Endothelial cell of umbilical vein (primary cell): ENCODE measurements around the gene HKDC1. TPM values are rescaled to one million over a fixed set of nuclear protein-coding genes. Genes with fewer than 3 reads are reported as not detected.

Source experiments
- BruUV-seq: library from RNA; stranded (reverse); fragments of 400-500 nt; replicated peaks from 2 replicates; lab custom pipeline; 2021; lab: Mats Ljungman, UMichigan
- CTCF ChIA-PET: fragments of 300-600, 350-600 bp; sonication (Branson Sonifier 250); formaldehyde crosslinking; loops from one replicate; lab custom pipeline; 2021; ENCODE audit warnings: antibody characterized with exemption, inconsistent platforms; lab: Charles Lee
- POLR2A ChIA-PET: fragments of 300-600, 350-600 bp; sonication (Branson Sonifier 250); formaldehyde crosslinking; loops from one replicate; lab custom pipeline; 2021; ENCODE audit warnings: antibody characterized with exemption, inconsistent platforms; lab: Charles Lee
- DNase-seq: peaks from one replicate; pipeline ENCODE4 v3.0.0-alpha.2; 2011; ENCODE audit warnings: low read depth, low spot score
- FAIRE-seq: peaks from 2 replicates; lab custom pipeline; 2011; peaks lifted over from hg19 to GRCh38; lab: Jason Lieb, UNC
- H2AFZ ChIP-seq: 2 replicates; pipeline ENCODE4 v1.6.0; 2012; ENCODE audit warnings: low read depth, low read length, control low read depth, inconsistent platforms
- H3K27ac ChIP-seq: 2 replicates; pipeline ENCODE4 v1.5.1; 2011; ENCODE audit warnings: low read depth, mild to moderate bottlenecking, control low read depth, low read length, moderate library complexity; ENCODE audit not compliant: insufficient read depth
- H3K27me3 ChIP-seq, 2 experiments: 2 replicates each; pipeline versions ENCODE4 v1.6.0 to v1.6.1; 2011; ENCODE audit warnings: low read length in 2 of 2, mixed read lengths in 1 of 2; ENCODE audit not compliant: control insufficient read depth in 2 of 2, insufficient read depth in 2 of 2
- H3K36me3 ChIP-seq, 2 experiments: 2 replicates in 1 of 2; 3 replicates in 1 of 2; pipeline ENCODE4 v1.5.1; 2011; ENCODE audit warnings: low read length in 2 of 2, mild to moderate bottlenecking in 1 of 2, moderate library complexity in 1 of 2; ENCODE audit not compliant: control insufficient read depth in 2 of 2, insufficient read depth in 2 of 2; ENCODE audit errors: extremely low read depth in 1 of 2
- H3K4me1 ChIP-seq: 3 replicates; pipeline ENCODE4 v1.5.1; 2011; ENCODE audit warnings: mild to moderate bottlenecking, low read length; ENCODE audit not compliant: control insufficient read depth, insufficient read depth; ENCODE audit errors: extremely low read depth
- H3K4me2 ChIP-seq: 2 replicates; pipeline ENCODE4 v1.6.1; 2011; ENCODE audit warnings: low read length, control low read depth, mixed read lengths; ENCODE audit not compliant: insufficient read depth
- H3K4me3 ChIP-seq, 3 experiments: fragments of 200-600 bp in 1 of 3; sonication (generic), shearing (Covaris generic) in 1 of 3; replicated peaks in 1 of 3; 2 replicates each; pipeline ENCODE4 v1.5.1; 2011 to 2016; ENCODE audit warnings: control low read depth in 3 of 3, low read length in 3 of 3, mild to moderate bottlenecking in 2 of 3, inconsistent platforms in 1 of 3, low read depth in 1 of 3, moderate library complexity in 1 of 3; ENCODE audit not compliant: insufficient read depth in 1 of 3
- H3K79me2 ChIP-seq: 2 replicates; pipeline ENCODE4 v1.6.0; 2012; ENCODE audit warnings: low read length, inconsistent platforms; ENCODE audit not compliant: control insufficient read depth, insufficient read depth
- H3K9ac ChIP-seq: replicated peaks from 2 replicates; pipeline ENCODE3; 2011; ENCODE audit warnings: low read length, control low read depth; ENCODE audit not compliant: insufficient read depth; ENCODE audit errors: extremely low read depth
- H3K9me1 ChIP-seq: replicated peaks from 3 replicates; pipeline ENCODE4 v1.6.0; 2011; ENCODE audit warnings: mild to moderate bottlenecking, low read length; ENCODE audit not compliant: control insufficient read depth, insufficient read depth; ENCODE audit errors: extremely low read depth
- H3K9me3 ChIP-seq: replicated peaks from 2 replicates; pipeline ENCODE4 v1.5.1; 2012; ENCODE audit warnings: low read length, inconsistent platforms; ENCODE audit not compliant: control insufficient read depth, insufficient read depth
- H4K20me1 ChIP-seq: replicated peaks from 2 replicates; pipeline ENCODE3; 2011; ENCODE audit warnings: mild to moderate bottlenecking, low read length; ENCODE audit not compliant: control insufficient read depth, insufficient read depth; ENCODE audit errors: extremely low read depth
- EZH2 ChIP-seq: IDR thresholded peaks from 2 replicates; pipeline ENCODE4 v1.6.1; 2012; ENCODE audit warnings: borderline replicate concordance, low read depth, mild to moderate bottlenecking, moderate library complexity, low read length, inconsistent platforms; ENCODE audit not compliant: severe bottlenecking
- FOS ChIP-seq: IDR thresholded peaks from 2 replicates; pipeline ENCODE4 v1.6.1; 2011; ENCODE audit warnings: mild to moderate bottlenecking, low read length, moderate library complexity, borderline replicate concordance; ENCODE audit not compliant: insufficient read depth
- GATA2 ChIP-seq: IDR thresholded peaks from 2 replicates; pipeline ENCODE4 v1.7.0; 2011; ENCODE audit warnings: low read depth, mild to moderate bottlenecking, moderate library complexity, mixed read lengths, low read length; ENCODE audit not compliant: insufficient read length, insufficient read depth
- JUN ChIP-seq: IDR thresholded peaks from 2 replicates; pipeline ENCODE4 v1.6.1; 2011; ENCODE audit warnings: borderline replicate concordance, low read depth; ENCODE audit not compliant: insufficient read length, insufficient read depth
- MYC ChIP-seq: IDR thresholded peaks from one replicate; pipeline ENCODE4 v1.6.1; 2011; ENCODE audit warnings: mild to moderate bottlenecking, low read depth, low read length
- POLR2A ChIP-seq: IDR thresholded peaks from 2 replicates; pipeline ENCODE4 v1.6.1; 2012; ENCODE audit warnings: low read depth, mild to moderate bottlenecking, control low read depth, low read length
- POLR2AphosphoS5 ChIP-seq: IDR thresholded peaks from 2 replicates; pipeline ENCODE4 v1.6.1; 2012; ENCODE audit warnings: low read depth, mild to moderate bottlenecking, control low read depth, low read length, moderate library complexity; ENCODE audit not compliant: insufficient read depth
- dilution Hi-C: fragments of 300-500 bp; cut with MboI; formaldehyde crosslinking; loops from one replicate; pipeline ENCODE4 v1.15.0; 2019; ENCODE audit warnings: low sequenced_read_pairs; ENCODE audit not compliant: extremely low pct_ligation_motif_present
- intact Hi-C: fragments of 100-400 bp; cut with micrococcal nuclease; formaldehyde crosslinking; loops from one replicate; pipeline ENCODE4 v1.10.0; 2022
- polyA plus RNA-seq, 4 experiments: library from polyadenylated mRNA; depleted of rRNA in 3 of 4; stranded (reverse) in 3 of 4; unstranded in 1 of 4; fragments of >200 nt; gene quantifications; 2 replicates each; pipeline versions ENCODE4 v1.2.1 to v1.2.3, GENCODE V29; 2011 to 2012; ENCODE audit warnings: missing spikeins in 1 of 4
- total RNA-seq: library from RNA; stranded (reverse); gene quantifications from 2 replicates; pipeline ENCODE4 v1.2.3, GENCODE V29; 2021
- TF ChIP-seq, protein P1 (sequence below): IDR thresholded peaks from 2 replicates; pipeline ENCODE4 v1.6.1; 2011; ENCODE audit not compliant: insufficient read depth, insufficient read length
- TF ChIP-seq, protein P2 (sequence below), 2 donors: IDR thresholded peaks; 1 replicate in 1 of 2; 2 replicates in 1 of 2; pipeline ENCODE4 v1.5.1; 2011; ENCODE audit warnings: low read length in 2 of 2, mild to moderate bottlenecking in 2 of 2, moderate library complexity in 2 of 2, control low read depth in 1 of 2, inconsistent platforms in 1 of 2, low read depth in 1 of 2; ENCODE audit not compliant: insufficient read depth in 1 of 2; ENCODE audit errors: extremely low read depth in 1 of 2

HKDC1 gene
- total and polyA plus RNA-seq, 2 donors (not counting 3 experiments of a cell fraction or from before 2014, with no cell fraction given) = not detected

DNA sequence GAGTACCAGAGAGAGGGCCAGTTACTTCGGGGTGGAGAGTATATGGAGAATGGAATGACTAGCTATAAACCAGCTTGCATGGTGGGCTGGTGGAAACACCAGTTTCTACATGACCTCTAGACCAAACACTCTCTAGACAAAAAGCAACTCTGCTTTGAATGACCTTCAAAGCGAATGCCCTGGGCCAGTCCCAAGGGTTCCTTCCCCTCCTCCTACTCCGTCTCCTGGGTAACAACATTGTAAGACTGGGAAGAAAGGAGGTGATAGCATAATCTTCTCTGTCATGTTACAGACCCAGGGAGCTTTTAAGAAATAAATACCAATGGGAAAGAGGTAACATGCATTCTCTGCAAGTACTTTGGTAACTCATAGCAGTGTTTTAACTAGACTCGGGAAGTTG is 65.6 kb downstream of the HKDC1 start:
- no peak overlapping the region for H2AFZ ChIP-seq
- H4K20me1 ChIP-seq = no peaks in the 10 kb centered on the region
- ChIA-PET CTCF (interaction anchor here (1.6 kb wide), 1 partner anchor 11 kb away, joined by 4 read pairs; no protein-coding TSS in a partner anchor), POLR2A (no interaction called here)
- no peak overlapping the region for H3K4me3 ChIP-seq
- no TSS peak for BruUV-seq
- H3K9ac ChIP-seq = no peak overlapping the region
- H3K27me3 ChIP-seq = peaks cover 0 to 2% of the 10 kb centered on the region in 2 experiments
- H3K27ac ChIP-seq = no peak overlapping the region
- H3K9me3 ChIP-seq = no peaks in the 10 kb centered on the region
- H3K79me2 ChIP-seq = no peaks in the 10 kb centered on the region
- TF ChIP-seq POLR2AphosphoS5 (no peak), MYC (no peak), POLR2A (no peak)
- TF ChIP-seq, protein P1, sequence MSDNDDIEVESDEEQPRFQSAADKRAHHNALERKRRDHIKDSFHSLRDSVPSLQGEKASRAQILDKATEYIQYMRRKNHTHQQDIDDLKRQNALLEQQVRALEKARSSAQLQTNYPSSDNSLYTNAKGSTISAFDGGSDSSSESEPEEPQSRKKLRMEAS = no peak
- H3K4me1 ChIP-seq = no peaks in the 10 kb centered on the region
- intact Hi-C loops = no loop called here
- DNase-seq (no peak), FAIRE-seq (no peak)
- dilution Hi-C loops = no loop called here
- no peak overlapping the region for H3K4me2 ChIP-seq
- no peaks in the 10 kb centered on the region for H3K9me1 ChIP-seq
- no peaks in the 10 kb centered on the region for H3K36me3 ChIP-seq

DNA sequence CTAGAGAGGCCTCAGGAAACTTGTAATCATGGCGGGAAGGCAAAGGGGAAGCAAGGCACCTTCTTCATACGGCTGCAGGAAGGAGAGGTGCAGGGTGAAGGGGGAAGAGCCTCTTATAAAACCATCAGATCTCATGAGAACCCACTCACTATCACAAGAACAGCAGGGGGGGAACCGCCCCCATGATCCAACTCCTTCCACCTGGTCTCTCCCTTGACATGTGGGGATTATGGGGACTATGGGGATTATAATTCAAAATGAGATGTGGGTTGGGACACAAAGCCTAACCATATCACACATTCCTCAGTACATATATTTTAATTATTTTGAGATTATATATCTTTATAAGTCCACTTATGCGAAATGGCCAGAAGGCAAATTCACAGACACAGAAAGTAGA is 67.0 kb downstream of the HKDC1 start:
- no peaks in the 10 kb centered on the region for H3K9me3 ChIP-seq
- no TSS peak for BruUV-seq
- intact Hi-C loops (no loop called here), dilution Hi-C loops (no loop called here)
- no peak overlapping the region for H3K27ac ChIP-seq
- no peak overlapping the region for H3K4me2 ChIP-seq
- peaks cover 0 to 2% of the 10 kb centered on the region in 2 experiments for H3K27me3 ChIP-seq
- no peaks in the 10 kb centered on the region for H4K20me1 ChIP-seq
- no peak for FAIRE-seq
- no peaks in the 10 kb centered on the region for H3K36me3 ChIP-seq
- H3K9me1 ChIP-seq = no peaks in the 10 kb centered on the region
- no peaks in the 10 kb centered on the region for H3K79me2 ChIP-seq
- ChIA-PET POLR2A (no interaction called here), CTCF (interaction anchor here (1.2 kb wide), 1 partner anchor 119 kb away, joined by 3 read pairs; no protein-coding TSS in a partner anchor)
- no peak overlapping the region for H3K9ac ChIP-seq
- no peak for TF ChIP-seq JUN
- TF ChIP-seq MYC = no peak
- TF ChIP-seq, protein P1 = no peak
- no peak for TF ChIP-seq EZH2
- TF ChIP-seq POLR2AphosphoS5 = no peak
- TF ChIP-seq FOS = no peak
- TF ChIP-seq, protein P2, sequence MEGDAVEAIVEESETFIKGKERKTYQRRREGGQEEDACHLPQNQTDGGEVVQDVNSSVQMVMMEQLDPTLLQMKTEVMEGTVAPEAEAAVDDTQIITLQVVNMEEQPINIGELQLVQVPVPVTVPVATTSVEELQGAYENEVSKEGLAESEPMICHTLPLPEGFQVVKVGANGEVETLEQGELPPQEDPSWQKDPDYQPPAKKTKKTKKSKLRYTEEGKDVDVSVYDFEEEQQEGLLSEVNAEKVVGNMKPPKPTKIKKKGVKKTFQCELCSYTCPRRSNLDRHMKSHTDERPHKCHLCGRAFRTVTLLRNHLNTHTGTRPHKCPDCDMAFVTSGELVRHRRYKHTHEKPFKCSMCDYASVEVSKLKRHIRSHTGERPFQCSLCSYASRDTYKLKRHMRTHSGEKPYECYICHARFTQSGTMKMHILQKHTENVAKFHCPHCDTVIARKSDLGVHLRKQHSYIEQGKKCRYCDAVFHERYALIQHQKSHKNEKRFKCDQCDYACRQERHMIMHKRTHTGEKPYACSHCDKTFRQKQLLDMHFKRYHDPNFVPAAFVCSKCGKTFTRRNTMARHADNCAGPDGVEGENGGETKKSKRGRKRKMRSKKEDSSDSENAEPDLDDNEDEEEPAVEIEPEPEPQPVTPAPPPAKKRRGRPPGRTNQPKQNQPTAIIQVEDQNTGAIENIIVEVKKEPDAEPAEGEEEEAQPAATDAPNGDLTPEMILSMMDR (IDR thresholded peaks at IDR 0.05; ENCODE audit: extremely low read depth in 1 of 2, insufficient read depth in 1 of 2, low read depth in 1 of 2, low read length in 2 of 2) = no peak
- TF ChIP-seq GATA2 = no peak
- no peak for TF ChIP-seq POLR2A
- no peak overlapping the region for H3K4me3 ChIP-seq
- no peak overlapping the region for H2AFZ ChIP-seq
- DNase-seq = no peak
- H3K4me1 ChIP-seq = no peaks in the 10 kb centered on the region
